ENCODE data around the gene SCGB1A1. TPM values are rescaled to one million over a fixed set of nuclear protein-coding genes. Genes with fewer than 3 reads are reported as not detected.
A peak's percentile ranks its signal among the peaks of the same experiment; 100 is the strongest.

The SCGB1A1 gene
- total and polyA plus RNA-seq, 7 donors: 0.35 TPM; not detected in 6

GRCh38 chr11:62399878-62400266, 19.0 kb upstream of the SCGB1A1 start:
- Histone ChIP-seq H3K9me3 (no peaks in the 10 kb centered on the region), H3K4me1 (peaks cover 35% of the 10 kb centered on the region), H3K27me3 (ENCODE audit: insufficient read depth in 3 of 3, low read length in 2 of 3) (no peaks in the 10 kb centered on the region), H3K4me3 (no peak overlapping the region), H3K36me3 (ENCODE audit: insufficient read depth in 1 of 2, low read depth in 1 of 2) (no peaks in the 10 kb centered on the region), H3K27ac (no peak overlapping the region)
- no peak for ATAC-seq
- TF ChIP-seq, protein P1, sequence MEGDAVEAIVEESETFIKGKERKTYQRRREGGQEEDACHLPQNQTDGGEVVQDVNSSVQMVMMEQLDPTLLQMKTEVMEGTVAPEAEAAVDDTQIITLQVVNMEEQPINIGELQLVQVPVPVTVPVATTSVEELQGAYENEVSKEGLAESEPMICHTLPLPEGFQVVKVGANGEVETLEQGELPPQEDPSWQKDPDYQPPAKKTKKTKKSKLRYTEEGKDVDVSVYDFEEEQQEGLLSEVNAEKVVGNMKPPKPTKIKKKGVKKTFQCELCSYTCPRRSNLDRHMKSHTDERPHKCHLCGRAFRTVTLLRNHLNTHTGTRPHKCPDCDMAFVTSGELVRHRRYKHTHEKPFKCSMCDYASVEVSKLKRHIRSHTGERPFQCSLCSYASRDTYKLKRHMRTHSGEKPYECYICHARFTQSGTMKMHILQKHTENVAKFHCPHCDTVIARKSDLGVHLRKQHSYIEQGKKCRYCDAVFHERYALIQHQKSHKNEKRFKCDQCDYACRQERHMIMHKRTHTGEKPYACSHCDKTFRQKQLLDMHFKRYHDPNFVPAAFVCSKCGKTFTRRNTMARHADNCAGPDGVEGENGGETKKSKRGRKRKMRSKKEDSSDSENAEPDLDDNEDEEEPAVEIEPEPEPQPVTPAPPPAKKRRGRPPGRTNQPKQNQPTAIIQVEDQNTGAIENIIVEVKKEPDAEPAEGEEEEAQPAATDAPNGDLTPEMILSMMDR (IDR thresholded peaks at IDR 0.05): no peak
- intact Hi-C loops (cut with DNase I): loop anchor here (5.0 to 10.0 kb wide), 4 partner anchors 142 to 465 kb away; no protein-coding TSS in a partner anchor
- DNase-seq: no peak
- WGBS, 3 donors: 43 to 60% (median 52%) methylated on average over 7 of the region's 7 CpGs

- TF ChIP-seq, protein P1 (IDR thresholded peaks at IDR 0.05): no peak
- Histone ChIP-seq H3K9me3 (no peaks in the 10 kb centered on the region), H3K27ac (peak overlapping the region; percentile 60), H3K27me3 (ENCODE audit: insufficient read depth in 3 of 3, low read length in 2 of 3) (no peaks in the 10 kb centered on the region), H3K4me3 (peak overlapping the region; percentile 4), H3K36me3 (ENCODE audit: insufficient read depth in 1 of 2, low read depth in 1 of 2) (no peaks in the 10 kb centered on the region), H3K4me1 (peaks cover 32% of the 10 kb centered on the region)
- 38 to 65% (median 42%) methylated on average over 6 of the region's 6 CpGs for WGBS, 3 donors
- DNase-seq (no peak), ATAC-seq (no peak)
- intact Hi-C loops (cut with DNase I): no loop called here
Measured at GRCh38 chr11:62400281-62400680, 18.6 kb upstream of the SCGB1A1 start.

DNA sequence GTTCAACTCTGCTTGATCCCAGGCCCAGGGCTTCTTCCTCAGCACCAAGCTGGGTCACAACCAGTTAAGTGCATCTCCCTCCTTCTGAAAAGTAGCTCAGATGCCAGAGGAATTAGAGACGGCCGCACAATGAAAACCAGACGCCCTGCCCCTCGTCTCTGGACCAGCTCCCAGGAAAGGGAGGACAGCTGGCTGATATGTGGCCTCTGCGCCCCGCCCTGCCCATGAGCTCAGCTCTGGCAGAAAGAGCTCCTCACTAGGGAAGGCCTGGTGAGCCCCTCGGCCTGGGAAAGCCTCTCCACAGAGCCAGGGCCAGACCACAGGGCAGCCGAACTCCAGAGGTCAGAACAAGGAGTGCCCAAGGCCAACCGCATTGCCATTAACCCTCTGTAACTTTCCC, 18.1 kb upstream of the SCGB1A1 start:
- intact Hi-C loops (cut with DNase I): no loop called here
- H3K27me3 ChIP-seq (ENCODE audit: insufficient read depth in 3 of 3, low read length in 2 of 3): no peaks in the 10 kb centered on the region
- H3K4me3 ChIP-seq: peak overlapping the region; percentile 4
- peak overlapping the region; percentile 60 for H3K27ac ChIP-seq
- no peaks in the 10 kb centered on the region for H3K36me3 ChIP-seq (ENCODE audit: insufficient read depth in 1 of 2, low read depth in 1 of 2)
- 4 to 18% (median 16%) methylated on average over 9 of the region's 9 CpGs for WGBS, 3 donors
- TF ChIP-seq, protein P1 (IDR thresholded peaks at IDR 0.05): no peak
- no peaks in the 10 kb centered on the region for H3K9me3 ChIP-seq
- ATAC-seq: peak; percentile 75 to 94 (median 83)
- peaks cover 31% of the 10 kb centered on the region for H3K4me1 ChIP-seq
- DNase-seq: peak; percentile 84 to 89

DNA sequence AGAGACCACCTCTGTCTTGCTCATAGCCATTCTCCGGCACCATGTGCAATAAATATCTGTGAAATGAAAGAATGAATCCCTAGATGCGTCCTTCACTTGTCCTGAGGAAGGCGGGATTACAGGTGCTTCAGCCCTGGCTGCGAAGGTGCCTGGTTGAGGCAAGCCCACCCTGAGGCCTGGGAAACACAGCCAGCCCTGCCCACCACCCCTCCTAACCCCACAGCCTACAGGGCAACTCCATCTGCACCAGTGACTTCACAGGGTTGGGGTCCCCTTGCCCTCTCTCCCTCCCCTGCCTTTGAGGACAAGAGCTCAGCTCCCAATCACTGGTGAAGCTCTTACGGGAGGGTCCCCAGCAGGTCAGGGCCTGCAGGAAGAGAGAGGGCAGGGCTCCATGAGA, 17.5 kb upstream of the SCGB1A1 start:
- peaks cover 31% of the 10 kb centered on the region for H3K4me1 ChIP-seq
- H3K9me3 ChIP-seq: no peaks in the 10 kb centered on the region
- H3K4me3 ChIP-seq: peak overlapping the region; percentile 4
- WGBS, 3 donors: 74 to 88% (median 85%) methylated on average over 5 of the region's 5 CpGs
- no peak overlapping the region for H3K27ac ChIP-seq
- no peak for DNase-seq
- no peaks in the 10 kb centered on the region for H3K36me3 ChIP-seq (ENCODE audit: insufficient read depth in 1 of 2, low read depth in 1 of 2)
- intact Hi-C loops (cut with DNase I): no loop called here
- ATAC-seq: no peak
- TF ChIP-seq, protein P1 (IDR thresholded peaks at IDR 0.05): no peak
- no peaks in the 10 kb centered on the region for H3K27me3 ChIP-seq (ENCODE audit: insufficient read depth in 3 of 3, low read length in 2 of 3)

- ATAC-seq (no peak), DNase-seq (no peak)
- no peaks in the 10 kb centered on the region for H3K36me3 ChIP-seq (ENCODE audit: insufficient read depth in 1 of 2, low read depth in 1 of 2)
- WGBS, 3 donors: 55 to 61% (median 56%) methylated on average over 7 of the region's 7 CpGs
- H3K9me3 ChIP-seq: no peaks in the 10 kb centered on the region
- H3K27me3 ChIP-seq (ENCODE audit: insufficient read depth in 3 of 3, low read length in 2 of 3): no peaks in the 10 kb centered on the region
- no peak overlapping the region for H3K27ac ChIP-seq
- H3K4me1 ChIP-seq: peaks cover 31% of the 10 kb centered on the region
- intact Hi-C loops (cut with DNase I): no loop called here
- H3K4me3 ChIP-seq: no peak overlapping the region
- TF ChIP-seq, protein P1 (IDR thresholded peaks at IDR 0.05): no peak
Measured at GRCh38 chr11:62401811-62402210, 17.0 kb upstream of the SCGB1A1 start.

Data from psoas muscle (tissue), 8 donors.